HG03565 (cell line): ENCODE measurements around the gene IL17RD.

Experiments
- ATAC-seq: cut with Tn5 transposase; IDR thresholded peaks from one replicate; pipeline ENCODE4 v1.9.1; 2021; ENCODE audit warnings: mild to moderate bottlenecking, moderate library complexity; ENCODE audit not compliant: unreplicated experiment

Gene IL17RD

DNA sequence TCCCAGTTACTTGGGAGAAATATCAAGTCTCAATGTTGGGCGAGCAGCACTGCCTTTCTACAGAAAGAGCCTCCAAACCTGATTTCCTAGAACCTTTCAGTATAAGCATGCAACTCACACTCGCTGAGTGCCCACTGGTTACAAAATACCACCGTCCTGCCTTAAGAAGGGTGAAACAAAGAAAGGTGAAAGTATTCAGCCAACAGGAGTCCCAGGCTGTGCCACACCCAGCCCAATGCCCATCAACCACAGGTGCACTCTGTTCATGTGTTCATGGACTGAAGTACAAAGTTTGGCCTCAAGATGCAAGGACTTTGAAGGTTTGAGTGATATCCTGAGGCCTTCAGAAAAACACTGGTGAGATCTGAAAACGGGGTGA, 34.0 kb downstream of the IL17RD start:
- no peak for ATAC-seq

DNA sequence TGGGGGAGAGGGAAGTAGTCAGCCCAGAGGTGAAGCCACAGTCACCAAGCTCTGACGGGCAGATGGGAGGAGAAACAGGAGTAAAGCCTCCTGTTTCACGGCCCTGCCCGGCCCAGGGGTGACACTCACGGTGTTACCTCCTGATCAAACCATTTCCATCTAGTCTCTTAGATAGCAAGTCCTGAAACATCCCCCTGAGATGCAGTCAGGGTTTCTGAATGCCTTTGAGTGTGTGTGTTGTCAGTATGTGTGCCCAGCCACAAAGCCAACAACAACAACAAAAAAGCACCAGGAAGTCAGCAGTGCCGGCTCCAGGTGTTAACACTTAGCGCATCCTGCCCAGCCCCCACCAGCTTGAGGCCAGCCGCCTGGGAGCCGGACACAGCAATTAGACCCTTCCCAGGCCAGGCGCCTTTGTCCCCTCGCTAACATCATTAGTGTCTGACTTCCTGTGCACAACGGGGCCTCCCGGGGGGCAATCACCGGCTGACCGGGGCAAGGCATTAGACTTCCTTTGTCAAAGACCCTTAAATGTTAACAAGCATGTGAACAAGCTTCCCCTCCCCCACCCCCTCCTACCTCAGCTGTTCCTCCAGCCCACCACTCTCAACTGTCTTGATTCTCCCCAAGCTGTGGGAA, 34.5 kb downstream of the IL17RD start:
- no peak for ATAC-seq

DNA sequence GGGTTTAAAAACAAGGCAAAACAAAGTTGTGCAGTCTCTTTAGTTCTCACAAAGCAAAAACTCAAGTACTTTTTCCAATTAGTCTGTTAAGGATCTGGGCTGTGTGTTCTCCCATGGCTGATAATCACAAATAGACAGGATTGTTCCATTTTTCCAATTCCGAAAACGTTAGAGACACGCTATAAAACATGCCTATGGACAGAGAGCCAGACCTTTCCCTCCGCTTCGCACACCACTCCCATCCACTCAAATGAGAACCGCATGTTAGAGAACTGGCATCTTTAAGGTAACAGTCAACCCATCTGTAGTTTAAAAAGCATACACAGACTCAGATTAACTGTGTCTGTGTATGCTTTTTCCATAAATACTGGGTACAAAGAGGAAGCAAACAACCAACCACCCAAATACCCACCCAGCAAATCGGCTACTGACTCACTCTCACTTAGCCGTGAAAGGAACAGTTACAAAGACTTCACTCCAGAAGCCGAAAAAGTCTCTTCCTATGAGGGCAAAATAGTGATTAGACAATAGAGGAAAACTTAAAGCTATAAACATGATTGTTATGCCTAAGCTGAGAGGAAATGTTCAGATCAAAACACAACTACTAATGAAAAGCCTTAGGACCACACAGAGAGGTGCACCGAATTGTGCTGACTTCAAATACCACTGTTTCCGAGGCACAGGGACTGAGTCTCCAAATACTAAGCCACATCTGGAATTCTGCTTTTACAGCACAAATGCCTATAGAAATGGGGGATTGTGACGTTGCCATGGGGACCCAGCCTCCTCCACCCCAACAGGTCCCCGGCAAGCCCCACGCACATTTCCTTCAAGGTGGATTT, 36.1 kb downstream of the IL17RD start:
- no peak for ATAC-seq

DNA sequence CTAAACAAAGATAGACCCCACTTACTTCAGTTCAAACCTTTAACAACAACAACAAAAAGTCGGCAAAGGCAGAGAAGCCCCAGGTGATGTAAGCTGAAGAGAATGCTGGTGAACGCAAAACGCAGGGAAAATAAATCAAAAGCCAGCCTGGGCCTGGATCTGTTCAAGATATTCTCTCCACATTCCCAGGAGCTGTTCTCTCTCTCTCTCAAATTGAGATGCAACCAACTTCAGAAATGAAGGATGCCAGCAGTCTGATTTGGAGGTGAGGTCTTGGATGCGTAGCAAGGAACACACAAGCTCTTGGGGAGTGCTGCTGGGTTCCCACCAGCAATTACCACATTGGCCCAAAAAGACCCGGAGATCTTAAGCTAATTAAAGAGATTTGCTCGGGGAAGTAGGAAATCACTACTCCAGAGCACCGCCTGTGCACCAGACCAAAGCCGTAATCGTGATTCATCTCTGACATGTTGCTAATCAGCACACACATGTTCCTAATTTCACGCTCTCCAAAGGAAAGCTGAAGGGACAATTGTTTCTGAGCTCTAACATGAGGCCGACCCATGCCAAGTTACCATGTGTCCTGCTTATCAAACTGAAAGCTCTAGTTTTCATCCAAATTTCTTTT, 37.1 kb downstream of the IL17RD start:
- ATAC-seq: no peak

DNA sequence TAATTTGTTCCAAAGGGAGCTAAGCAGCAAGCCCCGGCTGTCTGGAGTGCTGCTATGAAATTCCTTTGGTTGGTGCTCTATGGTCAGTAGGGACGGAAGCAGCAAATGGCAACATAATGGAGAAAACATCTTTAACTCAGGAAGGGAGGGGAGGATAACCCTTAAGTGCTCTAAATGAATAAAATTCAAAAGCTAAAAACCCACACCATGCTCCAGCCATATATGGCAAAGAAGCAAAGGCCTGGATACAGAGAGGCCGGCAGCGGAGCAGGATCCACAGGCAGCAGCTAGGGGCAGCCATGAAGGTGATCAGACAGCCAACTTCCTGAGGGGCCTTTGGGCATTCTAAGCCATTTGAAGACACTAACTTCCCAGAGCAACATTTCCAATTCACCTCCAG, 38.9 kb downstream of the IL17RD start:
- no peak for ATAC-seq

DNA sequence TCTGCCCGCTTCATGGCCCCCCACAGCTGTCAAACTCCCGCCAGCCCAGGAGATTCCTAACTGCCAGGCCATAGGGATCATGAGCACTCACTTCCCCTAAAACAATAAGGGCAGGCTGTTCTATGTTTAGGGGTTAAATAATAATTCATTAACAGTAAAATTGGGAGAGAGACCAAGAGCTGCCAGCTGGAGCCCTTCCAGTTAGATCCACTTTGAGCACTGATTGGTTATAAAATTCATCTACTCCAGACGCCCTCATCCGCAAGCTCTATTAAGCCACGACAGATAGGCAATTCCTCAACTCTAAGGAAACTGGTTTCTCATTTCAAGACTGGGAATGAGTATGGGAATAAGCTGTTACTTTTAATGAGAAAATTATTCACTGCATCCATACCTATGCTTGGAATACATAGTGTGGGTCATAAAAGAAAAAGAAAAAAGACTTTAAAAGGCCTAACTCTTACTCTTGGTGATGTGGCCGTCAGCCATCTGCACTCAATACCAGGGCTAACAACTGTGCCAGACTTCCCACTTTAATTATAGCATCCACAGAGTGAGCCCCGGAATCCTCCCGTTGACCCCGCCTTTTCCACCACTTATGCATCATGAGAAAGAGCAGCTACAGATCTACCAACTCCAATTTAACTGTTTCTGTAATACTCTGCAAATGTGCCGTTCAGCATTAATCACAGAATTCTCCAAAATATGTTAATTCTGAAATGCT, 44.5 kb downstream of the IL17RD start:
- ATAC-seq: no peak

DNA sequence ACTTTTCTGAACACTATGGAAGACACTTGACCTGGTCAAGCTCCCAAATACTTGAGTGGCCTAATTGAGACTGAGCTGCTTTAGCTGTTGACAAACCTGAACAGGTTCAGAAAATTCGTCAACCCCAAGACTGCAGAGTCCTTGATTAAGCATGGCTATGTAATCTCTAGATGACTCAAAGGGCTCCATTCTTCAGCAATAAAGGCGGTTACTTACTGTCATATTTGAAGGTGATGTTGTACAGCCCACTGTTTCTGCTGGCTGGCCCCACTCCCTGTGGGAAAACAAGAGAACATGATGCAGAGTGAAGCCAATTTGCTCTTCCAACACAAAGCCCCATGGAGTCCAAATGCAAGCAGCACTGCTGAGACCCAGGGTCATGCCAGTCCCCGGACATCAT, 45.1 kb downstream of the IL17RD start:
- ATAC-seq: no peak

DNA sequence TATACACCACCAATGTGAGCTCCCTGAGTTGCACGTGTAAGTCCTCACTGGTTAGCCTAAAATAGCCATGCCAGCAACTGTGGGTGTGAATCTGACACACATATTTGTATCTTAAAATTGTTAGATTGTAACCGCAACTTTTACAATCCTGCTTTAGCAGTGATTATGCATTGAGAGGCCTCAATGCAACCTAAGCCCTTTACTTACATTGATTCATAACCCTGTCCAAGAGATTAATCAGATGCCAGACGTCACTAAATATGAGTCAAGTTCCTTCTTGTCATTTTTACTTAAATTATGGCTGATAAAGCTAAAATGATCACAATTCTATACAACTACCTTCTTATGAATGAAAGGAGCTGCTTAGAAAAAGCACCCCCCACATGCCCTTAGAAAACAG, 46.9 kb downstream of the IL17RD start:
- no peak for ATAC-seq

DNA sequence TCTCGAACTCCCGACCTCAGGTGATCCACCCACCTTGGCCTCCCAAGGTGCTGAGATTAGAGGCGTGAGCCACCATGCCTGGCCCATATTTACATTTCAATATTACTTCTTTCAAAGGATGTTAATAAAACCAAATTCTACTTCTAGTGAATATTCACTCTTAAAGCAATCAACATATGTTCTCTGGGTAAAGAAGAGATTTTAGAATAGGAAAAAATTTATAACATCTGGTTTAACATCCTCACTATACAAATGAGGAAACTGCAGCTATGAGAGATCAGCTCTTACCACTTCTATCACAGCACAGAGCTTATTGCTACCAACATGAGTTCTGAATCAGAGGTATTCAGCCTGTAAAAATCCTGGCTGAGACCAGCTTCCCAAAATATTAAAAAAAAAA, 48.7 kb downstream of the IL17RD start:
- no peak for ATAC-seq

DNA sequence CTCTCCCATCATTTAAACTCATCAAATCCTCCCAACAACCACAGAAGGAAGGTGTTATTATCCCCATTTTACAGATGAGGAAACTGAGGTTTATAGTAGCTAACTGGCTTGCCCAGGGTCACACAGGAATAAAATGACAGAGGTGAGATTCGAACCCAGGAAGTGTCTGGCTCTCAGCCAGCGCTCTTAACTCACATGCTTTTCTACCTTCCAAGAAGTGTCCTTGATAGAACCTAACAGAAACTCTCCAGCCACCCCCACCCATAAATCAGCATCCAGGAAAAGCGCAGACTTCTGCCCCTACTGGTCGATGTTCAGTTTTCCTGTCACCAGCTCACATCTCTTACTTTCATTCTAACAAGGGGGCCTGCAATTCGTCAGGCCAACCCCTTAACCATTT, 52.9 kb downstream of the IL17RD start:
- ATAC-seq: no peak

DNA sequence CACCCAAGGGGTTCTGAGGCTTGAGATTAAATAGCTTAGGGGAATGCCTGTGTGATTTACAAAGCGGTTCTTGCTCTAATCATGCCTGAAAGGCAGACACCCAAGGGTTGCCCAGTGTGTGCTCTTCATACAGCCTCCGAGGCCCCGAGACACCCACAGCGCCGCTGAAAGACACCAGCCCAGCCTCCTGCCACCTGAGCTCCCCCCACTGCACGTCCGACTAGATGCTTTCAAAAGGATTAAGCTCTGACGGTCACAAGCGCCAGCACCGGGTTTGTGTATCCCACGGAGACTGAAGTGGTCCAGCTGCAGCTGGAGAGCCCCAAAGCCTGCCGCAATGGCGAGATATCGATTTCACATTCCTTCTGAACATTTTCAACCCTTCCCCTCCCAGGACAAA, 54.4 kb downstream of the IL17RD start:
- no peak for ATAC-seq

DNA sequence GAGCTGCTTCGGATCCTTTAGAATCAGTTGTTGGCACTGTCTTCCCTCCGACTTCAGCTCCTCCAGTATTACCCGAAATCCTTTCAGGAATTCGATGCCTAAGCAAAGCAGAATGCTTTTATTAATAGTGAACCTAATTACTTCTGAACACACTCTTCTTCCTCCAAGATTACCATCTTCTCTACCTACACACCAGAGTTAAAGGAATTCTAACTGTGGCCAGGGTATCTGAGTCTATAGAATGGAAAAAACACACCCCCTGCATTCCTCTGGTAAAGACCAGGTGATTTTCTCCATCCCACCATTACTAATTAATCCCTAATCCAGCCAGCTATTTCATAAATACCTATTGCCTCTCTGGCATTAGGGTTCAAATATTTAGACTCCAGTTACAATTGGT, 54.9 kb downstream of the IL17RD start:
- ATAC-seq: no peak

DNA sequence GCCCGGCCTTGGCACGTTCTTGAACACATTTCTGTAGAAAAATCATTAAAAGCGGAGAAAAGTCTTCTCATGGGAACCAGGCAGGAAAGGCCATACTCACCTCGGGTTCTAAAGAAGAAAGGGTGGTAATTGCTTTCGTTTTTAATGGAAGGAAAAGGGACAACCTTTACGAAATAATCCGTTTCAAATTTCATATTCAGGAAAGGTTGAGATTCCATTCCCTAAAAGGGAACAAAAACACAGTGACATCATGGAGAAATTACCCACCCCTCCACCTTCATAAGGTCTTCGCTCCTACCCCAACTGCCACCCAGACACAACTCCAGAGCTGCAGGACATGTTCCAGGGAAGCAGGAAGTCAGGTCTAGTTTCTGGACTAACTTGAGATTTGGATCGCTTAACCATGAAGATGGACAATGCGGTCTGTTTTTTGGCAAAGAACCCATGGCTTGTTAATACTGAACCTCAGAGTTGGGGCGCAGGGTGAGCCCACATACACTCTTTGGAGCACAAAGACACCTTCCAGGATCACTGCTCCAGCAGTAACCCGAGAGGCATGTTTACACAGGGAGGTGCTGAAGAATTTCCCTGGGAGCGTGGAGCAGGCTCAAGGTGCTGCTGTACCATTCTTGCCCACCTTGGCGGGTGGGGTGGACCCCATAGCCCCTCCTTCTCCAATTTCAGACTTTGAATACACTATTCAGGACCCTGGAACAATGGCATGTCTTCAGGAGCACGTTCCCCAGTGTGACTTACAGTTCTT, 55.5 kb downstream of the IL17RD start:
- ATAC-seq: no peak

DNA sequence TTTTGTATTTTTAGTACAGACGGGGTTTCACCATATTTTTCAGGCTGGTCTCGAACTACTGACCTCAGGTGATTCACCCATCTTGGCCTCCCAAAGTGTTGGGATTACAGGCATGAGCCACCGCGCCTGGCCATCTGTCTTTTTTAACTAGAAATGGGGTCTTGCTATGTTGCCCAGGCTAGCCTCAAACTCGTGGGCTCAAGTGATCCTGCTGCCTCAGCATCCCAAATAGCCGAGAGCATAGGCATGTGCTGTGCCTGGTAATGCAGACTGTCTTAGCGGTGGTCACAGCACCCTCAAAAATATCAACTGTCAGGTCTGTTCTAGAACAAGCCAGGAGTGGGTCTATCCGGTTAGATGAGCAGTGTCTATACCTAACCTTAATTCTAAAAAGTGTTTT, 56.5 kb downstream of the IL17RD start:
- no peak for ATAC-seq

DNA sequence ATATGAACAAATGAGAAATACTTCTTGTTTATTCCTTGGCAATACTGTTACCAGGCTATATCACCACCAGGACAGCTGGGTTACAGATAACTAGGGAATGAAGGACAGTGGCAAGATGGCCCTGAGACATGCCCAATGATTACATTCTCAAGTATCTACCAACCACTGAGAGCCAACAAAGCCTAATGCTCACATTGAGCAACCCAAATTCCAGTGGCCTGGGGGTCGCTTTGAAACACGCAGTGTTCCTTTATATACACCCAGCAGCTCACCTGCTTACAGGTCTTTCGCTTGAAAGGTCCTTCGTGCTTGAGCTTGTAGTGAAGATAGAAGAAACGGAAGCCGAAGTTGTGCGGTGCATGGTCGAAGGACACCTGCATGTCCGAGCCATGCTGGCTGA, 59.6 kb downstream of the IL17RD start:
- no peak for ATAC-seq

DNA sequence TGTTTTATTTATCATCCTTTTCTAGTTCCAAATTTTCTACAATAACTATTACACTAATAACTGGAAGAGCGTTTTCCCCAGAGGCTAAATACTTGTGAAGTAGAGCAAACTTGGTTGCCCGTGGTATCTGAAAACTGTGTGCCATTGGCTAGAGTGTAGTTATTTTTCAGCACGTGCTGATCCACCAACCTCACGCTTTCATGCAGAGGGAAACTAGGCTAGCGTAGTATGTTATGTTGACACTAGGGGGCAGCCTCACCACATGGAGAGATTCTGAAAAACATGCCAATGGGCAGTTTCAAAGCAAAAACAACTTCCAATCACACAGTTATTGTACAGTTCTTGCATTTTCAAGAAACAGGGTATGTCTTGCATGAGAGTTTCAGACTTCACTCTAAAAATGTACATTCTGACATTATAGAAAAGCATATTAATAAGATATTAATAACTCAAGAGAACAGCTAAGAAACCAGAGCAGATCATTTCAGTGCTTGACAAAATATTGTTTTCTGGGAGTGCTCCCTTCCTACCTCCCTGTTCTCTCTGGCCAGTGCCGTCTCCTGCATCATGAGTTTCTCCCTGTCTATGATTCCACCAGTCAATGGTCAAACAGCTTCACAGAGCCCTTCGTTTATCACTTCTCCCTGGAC, 65.0 kb downstream of the IL17RD start:
- ATAC-seq: no peak

DNA sequence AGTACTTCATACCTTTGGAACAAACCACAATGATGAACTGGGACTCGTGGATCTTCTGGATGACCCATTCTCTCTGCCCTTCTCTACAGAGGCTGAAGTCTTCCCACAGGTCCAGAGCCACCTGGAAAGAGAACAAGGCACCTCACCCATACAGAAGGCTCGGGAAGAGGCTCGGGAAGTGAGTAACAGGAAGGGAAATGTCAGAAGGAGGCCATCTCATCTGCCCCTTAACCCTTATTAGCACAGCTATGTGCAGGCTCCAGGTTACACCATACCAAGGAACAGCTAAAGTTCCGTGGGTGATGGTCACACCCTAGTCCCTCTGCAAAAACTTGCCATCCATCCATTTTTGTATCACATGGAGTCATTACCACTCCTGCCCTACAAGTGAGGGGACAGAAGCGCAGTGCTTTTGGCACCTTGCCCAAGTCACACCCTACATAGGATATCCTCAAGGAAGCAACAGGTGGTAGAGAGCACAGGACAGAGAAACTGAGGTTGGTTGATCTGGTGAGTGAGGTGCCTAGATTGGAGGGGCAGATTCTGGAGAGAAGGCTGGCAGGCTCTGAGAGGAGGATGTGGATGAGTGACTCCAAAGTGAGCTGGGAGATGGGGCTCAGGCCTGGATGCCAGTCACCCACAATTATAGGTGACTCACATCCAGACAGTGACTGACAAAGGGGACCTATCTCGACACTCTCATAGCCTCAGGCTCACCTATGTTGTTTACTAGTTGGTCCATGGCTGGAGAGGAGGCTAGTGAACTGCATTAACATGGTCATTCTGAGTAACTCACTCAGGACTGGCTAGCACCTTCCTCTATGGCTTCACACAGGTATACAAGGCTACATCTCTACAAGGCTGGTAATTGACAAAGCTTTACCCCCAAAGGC, 66.5 kb downstream of the IL17RD start:
- no peak for ATAC-seq

DNA sequence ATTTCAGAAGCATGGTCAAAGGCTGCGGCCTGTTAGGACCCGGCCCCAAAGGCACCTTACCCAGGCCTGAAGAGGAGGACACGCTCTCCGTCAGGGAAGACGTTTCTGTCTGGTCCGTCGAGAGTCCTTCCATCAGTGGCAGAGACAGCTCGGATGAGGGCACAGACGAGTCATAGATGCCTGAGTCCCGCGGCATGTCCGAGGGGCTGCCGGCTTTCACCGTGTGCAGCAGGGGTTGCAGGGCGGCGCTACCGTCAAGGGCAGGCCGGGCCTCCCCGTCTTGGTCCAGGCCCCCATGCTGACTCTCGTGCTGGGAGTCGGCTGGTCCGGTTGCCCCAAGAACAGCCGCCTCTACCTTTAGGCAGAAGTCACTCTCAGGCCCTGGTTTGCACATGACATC, 67.6 kb downstream of the IL17RD start:
- no peak for ATAC-seq

DNA sequence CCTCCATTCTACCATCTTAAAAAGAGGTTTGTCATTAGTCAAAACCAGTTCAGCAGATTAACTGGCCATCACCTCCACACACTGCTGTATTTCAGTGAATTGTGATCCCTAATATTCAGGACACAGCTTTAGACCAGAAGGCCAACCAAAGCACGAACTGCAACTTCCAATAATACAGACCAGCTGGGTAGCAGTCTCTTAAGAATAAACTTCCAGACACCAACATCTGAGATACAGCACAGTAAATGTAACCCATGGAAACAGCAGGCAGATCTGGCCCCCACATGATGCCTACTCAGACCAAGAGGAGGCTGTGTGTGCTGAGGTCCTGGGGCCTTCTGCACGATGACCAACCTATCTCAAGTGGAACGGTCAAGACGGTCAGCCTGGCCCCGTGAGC, 69.8 kb downstream of the IL17RD start:
- ATAC-seq: no peak
